ENCODE data around the gene DESI2. TPM values are rescaled to one million over a fixed set of nuclear protein-coding genes. Genes with fewer than 3 reads are reported as not detected.
"Not testable (repeated sequence)": the region's sequence is repeated elsewhere in the genome, so short reads cannot be mapped to it uniquely, and the experiment has no call there.

Gene DESI2
- total RNA-seq, 3 donors from 2014 or later: 27.5 to 36.3 (median 31.1) TPM

DNA sequence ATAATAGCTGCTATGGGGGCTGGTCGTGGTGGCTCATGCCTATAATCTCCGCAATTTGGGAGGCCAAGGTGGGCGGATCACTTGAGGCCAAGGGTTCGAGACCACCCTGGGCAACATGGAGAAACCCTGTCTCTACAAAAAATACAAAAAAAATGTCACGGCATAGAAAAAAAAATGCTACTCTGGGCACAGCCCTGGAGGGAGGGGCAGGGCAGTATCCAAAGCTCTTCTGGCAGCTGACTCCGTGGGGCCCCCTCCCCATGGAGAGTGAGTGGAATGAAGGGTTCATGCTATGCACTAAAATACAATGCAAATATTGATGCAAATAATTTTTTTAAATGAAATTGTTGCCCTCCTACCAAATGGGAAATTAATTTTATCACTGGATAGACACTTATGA, 78.7 kb downstream of the DESI2 start:
- H3K27ac ChIP-seq: no peak overlapping the region
- H3K4me1 ChIP-seq: peaks cover 0 to 4% of the 10 kb centered on the region in 2 donors
- no peak for DNase-seq (ENCODE audit: low spot score in 2 of 2)
- TF ChIP-seq, protein P1, sequence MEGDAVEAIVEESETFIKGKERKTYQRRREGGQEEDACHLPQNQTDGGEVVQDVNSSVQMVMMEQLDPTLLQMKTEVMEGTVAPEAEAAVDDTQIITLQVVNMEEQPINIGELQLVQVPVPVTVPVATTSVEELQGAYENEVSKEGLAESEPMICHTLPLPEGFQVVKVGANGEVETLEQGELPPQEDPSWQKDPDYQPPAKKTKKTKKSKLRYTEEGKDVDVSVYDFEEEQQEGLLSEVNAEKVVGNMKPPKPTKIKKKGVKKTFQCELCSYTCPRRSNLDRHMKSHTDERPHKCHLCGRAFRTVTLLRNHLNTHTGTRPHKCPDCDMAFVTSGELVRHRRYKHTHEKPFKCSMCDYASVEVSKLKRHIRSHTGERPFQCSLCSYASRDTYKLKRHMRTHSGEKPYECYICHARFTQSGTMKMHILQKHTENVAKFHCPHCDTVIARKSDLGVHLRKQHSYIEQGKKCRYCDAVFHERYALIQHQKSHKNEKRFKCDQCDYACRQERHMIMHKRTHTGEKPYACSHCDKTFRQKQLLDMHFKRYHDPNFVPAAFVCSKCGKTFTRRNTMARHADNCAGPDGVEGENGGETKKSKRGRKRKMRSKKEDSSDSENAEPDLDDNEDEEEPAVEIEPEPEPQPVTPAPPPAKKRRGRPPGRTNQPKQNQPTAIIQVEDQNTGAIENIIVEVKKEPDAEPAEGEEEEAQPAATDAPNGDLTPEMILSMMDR (IDR thresholded peaks at IDR 0.05): no peak
- TF ChIP-seq POLR2AphosphoS5 (IDR thresholded peaks at IDR 0.05) (no peak), POLR2A (IDR thresholded peaks at IDR 0.05) (no peak)
- H3K4me3 ChIP-seq: no peak overlapping the region
- intact Hi-C loops (cut with DNase I; ENCODE audit: low total_unique reads): no loop called here
- H3K36me3 ChIP-seq: no peaks in the 10 kb centered on the region
- H3K9me3 ChIP-seq: no peaks in the 10 kb centered on the region
- no peaks in the 10 kb centered on the region for H3K27me3 ChIP-seq

DNA sequence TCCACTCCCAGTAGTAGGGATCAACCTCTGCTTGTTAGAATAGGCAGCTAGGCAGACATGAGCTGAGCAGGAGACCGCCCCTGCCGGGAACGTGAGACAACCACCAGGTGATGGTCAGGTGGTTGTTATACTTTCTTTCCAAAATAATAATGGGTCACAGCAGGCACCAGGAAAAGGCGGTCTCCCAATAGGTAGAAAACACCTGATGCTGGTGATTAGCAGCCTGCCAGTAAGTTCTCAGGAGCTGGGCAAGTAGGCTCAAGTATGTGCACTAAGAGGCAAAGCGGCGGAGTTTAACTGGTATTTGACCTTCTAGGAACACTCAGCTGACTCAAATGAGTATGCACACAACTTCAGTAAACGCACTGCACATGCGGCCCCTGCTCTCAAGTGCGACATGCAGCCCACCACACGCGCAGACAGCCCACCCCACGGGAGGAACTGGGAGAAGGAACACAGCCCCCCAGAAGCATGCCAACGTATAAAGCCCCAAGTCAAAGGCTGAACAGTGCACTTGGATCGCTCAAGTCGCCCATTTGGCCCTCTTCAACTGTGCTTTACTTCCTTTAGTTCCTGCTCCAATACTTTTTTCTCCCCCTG, 80.0 kb downstream of the DESI2 start:
- TF ChIP-seq POLR2AphosphoS5 (IDR thresholded peaks at IDR 0.05) (no peak), POLR2A (IDR thresholded peaks at IDR 0.05) (no peak)
- TF ChIP-seq, protein P1 (IDR thresholded peaks at IDR 0.05): no peak
- H3K4me1 ChIP-seq: peaks cover 0 to 4% of the 10 kb centered on the region in 2 donors
- intact Hi-C loops (cut with DNase I; ENCODE audit: low total_unique reads): no loop called here
- H3K9me3 ChIP-seq: no peaks in the 10 kb centered on the region
- H3K27ac ChIP-seq: no peak overlapping the region
- H3K27me3 ChIP-seq: no peaks in the 10 kb centered on the region
- DNase-seq (ENCODE audit: low spot score in 2 of 2): no peak
- no peak overlapping the region for H3K4me3 ChIP-seq
- no peaks in the 10 kb centered on the region for H3K36me3 ChIP-seq

DNA sequence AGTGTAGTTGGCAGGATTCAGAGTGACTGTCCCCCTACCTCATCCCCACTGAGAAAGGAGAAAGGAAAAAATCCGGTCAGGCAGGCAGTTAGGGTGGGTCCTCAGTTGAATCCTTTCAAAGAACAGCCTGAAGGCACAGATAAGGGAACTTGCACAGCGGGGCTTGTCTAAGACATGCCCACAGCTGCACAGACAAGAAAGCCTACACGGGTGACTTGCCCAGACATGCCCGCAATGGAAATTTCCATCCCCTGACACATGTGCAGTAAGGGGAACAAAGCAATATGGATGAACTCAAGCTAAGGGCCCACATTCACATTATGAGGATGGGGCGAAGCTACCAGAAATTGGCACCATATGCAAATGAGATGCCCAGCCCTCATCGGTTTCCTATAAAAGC, 82.5 kb downstream of the DESI2 start:
- peaks cover 0 to 4% of the 10 kb centered on the region in 2 donors for H3K4me1 ChIP-seq
- H3K9me3 ChIP-seq: no peaks in the 10 kb centered on the region
- intact Hi-C loops (cut with DNase I; ENCODE audit: low total_unique reads): no loop called here
- no peak overlapping the region for H3K27ac ChIP-seq
- TF ChIP-seq POLR2AphosphoS5 (IDR thresholded peaks at IDR 0.05) (no peak), POLR2A (IDR thresholded peaks at IDR 0.05) (no peak)
- no peaks in the 10 kb centered on the region for H3K27me3 ChIP-seq
- no peak for DNase-seq (ENCODE audit: low spot score in 2 of 2)
- H3K36me3 ChIP-seq: no peaks in the 10 kb centered on the region
- H3K4me3 ChIP-seq: no peak overlapping the region

DNA sequence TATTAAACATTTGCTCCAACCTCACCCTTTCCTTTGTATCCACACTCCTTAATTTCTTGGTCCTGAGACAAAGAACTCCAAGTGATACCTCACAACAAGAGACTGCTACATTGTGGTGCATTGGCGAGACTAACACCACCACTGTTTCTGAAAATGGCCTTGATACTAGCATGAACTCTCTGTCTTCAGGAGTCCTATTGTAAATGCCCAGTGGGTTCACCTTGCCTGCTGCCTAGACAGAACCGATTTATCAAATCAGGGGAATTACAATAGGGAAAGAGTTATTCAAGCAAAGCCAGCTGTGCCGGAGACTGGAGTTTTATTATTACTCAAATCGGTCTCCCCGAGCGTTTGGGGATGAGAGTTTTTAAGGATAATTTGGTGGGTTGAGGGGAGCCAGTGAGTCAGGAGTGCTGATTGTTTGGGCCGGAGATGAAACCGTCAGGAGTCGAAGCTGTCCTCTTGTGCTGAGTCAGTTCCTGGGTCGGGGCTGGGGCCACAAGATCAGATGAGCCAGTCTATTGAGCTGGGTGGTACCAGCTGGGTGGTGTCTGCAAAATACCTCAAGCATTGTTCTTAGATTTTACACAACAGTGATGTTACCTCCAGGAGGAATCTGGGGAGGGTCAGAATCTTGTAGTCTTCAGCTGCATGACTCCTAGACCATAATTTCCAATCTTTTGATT, 83.1 kb downstream of the DESI2 start:
- Histone ChIP-seq H3K27me3 (no peaks in the 10 kb centered on the region), H3K9me3 (no peaks in the 10 kb centered on the region), H3K4me3 (no peak overlapping the region), H3K27ac (no peak overlapping the region), H3K36me3 (no peaks in the 10 kb centered on the region), H3K4me1 (no peaks in the 10 kb centered on the region)
- no peak for DNase-seq (ENCODE audit: low spot score in 2 of 2)
- TF ChIP-seq, protein P1 (IDR thresholded peaks at IDR 0.05): no peak
- TF ChIP-seq POLR2A (IDR thresholded peaks at IDR 0.05) (no peak), POLR2AphosphoS5 (IDR thresholded peaks at IDR 0.05) (no peak)
- intact Hi-C loops (cut with DNase I; ENCODE audit: low total_unique reads): no loop called here

DNA sequence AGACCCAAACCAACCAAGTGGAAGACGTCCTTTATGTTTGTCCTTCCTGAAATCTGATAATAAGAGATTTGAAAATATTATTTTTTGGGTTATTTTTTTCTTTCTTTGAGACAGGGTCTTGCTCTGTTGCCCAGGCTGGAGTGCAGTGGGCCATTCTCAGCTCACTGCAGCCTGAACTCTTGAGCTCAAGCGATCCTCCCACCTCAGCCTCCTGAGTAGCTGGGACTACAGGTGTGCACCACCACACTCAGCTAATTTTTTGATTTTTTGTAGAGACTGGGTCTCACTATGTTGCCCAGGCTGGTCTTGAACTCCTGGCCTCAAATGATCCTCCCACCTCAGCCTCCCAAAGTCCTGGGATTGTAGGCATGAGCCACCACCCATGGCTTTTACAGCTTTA, 86.2 kb downstream of the DESI2 start:
- H3K4me1 ChIP-seq; H3K4me3 ChIP-seq; DNase-seq (ENCODE audit: low spot score in 2 of 2); H3K27ac ChIP-seq; H3K27me3 ChIP-seq; intact Hi-C loops (cut with DNase I; ENCODE audit: low total_unique reads); H3K36me3 ChIP-seq; H3K9me3 ChIP-seq: not testable (repeated sequence)

DNA sequence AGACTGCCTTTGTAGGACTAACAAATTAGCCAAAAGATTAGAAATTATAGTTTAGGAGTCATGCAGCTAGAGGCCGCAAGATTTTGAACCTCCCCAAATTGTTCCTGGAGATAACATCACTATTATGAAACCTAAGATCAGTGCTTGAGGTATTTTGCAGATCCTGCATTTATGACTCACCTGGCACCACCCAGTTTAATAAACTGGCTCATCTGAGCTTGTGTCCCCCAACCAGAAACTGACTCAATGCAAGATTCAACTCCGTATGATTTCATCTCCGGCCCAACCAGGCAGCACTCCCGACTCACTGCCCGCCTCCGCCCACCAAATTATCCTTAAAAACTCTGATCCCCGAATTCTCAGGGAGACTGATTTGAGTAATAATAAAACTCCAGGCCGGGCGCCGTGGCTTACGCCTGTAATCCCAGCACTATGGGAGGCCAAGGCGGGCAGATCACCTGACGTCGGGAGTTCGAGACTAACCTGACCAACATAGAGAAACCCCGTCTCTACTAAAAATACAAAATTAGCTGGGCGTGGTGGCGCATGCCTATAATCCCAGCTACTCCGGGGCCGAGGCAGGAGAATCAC, 87.2 kb downstream of the DESI2 start:
- H3K4me1 ChIP-seq; H3K27me3 ChIP-seq; H3K4me3 ChIP-seq; intact Hi-C loops (cut with DNase I; ENCODE audit: low total_unique reads); DNase-seq (ENCODE audit: low spot score in 2 of 2); H3K9me3 ChIP-seq; H3K27ac ChIP-seq; H3K36me3 ChIP-seq: not testable (repeated sequence)

All from breast epithelium (tissue), 4 donors.